K562 (cell line): Measurements from ENCODE around the gene PRKCE. TPM values are rescaled to one million over a fixed set of nuclear protein-coding genes. Genes with fewer than 3 reads are reported as not detected.

ENCODE experiments used
- ARHGAP35 ChIP-seq: fragments of 450-650 bp; IDR thresholded peaks from 2 replicates; pipeline ENCODE4 v1.6.1; 2018; ENCODE audit not compliant: partially characterized antibody
- CHD4 ChIP-seq: fragments of 200-600 bp; sonication (generic); IDR thresholded peaks from 3 replicates; pipeline ENCODE4 v1.6.1; 2012; ENCODE audit warnings: low read depth, mild to moderate bottlenecking, mixed read lengths, low read length, inconsistent platforms; ENCODE audit not compliant: insufficient read depth, insufficient replicate concordance, poor library complexity, severe bottlenecking
- HEY1 ChIP-seq: fragments of 250-450 bp; sonication (Bioruptor Pico); IDR thresholded peaks from 2 replicates; pipeline ENCODE4 v1.5.0; 2020; ENCODE audit warnings: mild to moderate bottlenecking, moderate library complexity, borderline replicate concordance
- HLTF ChIP-seq: fragments of 450-650 bp; IDR thresholded peaks from 2 replicates; pipeline ENCODE4 v1.6.1; 2016
- MTA1 ChIP-seq: fragments of 450-650 bp; IDR thresholded peaks from 2 replicates; pipeline ENCODE4 v1.6.1; 2017; ENCODE audit warnings: borderline replicate concordance
- SNIP1 ChIP-seq: fragments of 450-650 bp; IDR thresholded peaks from 2 replicates; pipeline ENCODE4 v1.7.1; 2017; ENCODE audit warnings: low read depth, mild to moderate bottlenecking
- polyA plus RNA-seq, 8 experiments: library from polyadenylated mRNA; depleted of rRNA in 4 of 8; stranded (reverse) in 5 of 8; unstranded in 3 of 8; fragments of >200 nt; fragmentation: Nextera tagmentation in 2 of 8; fragmentation: Illumina TruSeq in 1 of 8; extraction: Ambion mirVana in 2 of 8; extraction: Trizol in 1 of 8; gene quantifications; 2 replicates each; pipeline versions ENCODE4 v1.2.1 to v1.2.3, GENCODE V29; 2011 to 2014; ENCODE audit warnings: inconsistent platforms in 1 of 8, missing spikeins in 1 of 8
- total RNA-seq, 7 experiments: library from RNA; depleted of rRNA in 6 of 7; stranded (reverse); fragments of >200 nt in 6 of 7; fragmentation: Illumina TruSeq in 2 of 7; extraction: Trizol in 2 of 7; gene quantifications; 2 replicates each; pipeline versions ENCODE4 v1.2.1 to v1.2.3, GENCODE V29; 2011 to 2021; ENCODE audit warnings: low replicate concordance in 1 of 7
- TF ChIP-seq, protein P1 (sequence below): sonication (generic); formaldehyde crosslinking; IDR thresholded peaks from 2 replicates; pipeline ENCODE4 v1.8.0; 2022; ENCODE audit warnings: mild to moderate bottlenecking, missing genetic modification reagents, borderline replicate concordance
- TF ChIP-seq, protein P2 (sequence below): sonication (generic); formaldehyde crosslinking; IDR thresholded peaks from 2 replicates; pipeline ENCODE4 v1.8.1; 2023; ENCODE audit warnings: missing genetic modification reagents, mild to moderate bottlenecking, borderline replicate concordance
- TF ChIP-seq, protein P3 (sequence below): fragments of 450-650 bp; IDR thresholded peaks from 2 replicates; pipeline ENCODE4 v1.6.1; 2016; ENCODE audit warnings: missing biosample characterization, missing genetic modification characterization
- TF ChIP-seq, protein P4 (sequence below): fragments of 250-450 bp; sonication (Bioruptor Pico); IDR thresholded peaks from 2 replicates; pipeline ENCODE4 v1.6.1; 2021; ENCODE audit warnings: mild to moderate bottlenecking
- TF ChIP-seq, protein P5 (sequence below): sonication (generic); formaldehyde crosslinking; IDR thresholded peaks from 2 replicates; pipeline ENCODE4 v1.8.0; 2022; ENCODE audit warnings: mild to moderate bottlenecking, missing genetic modification reagents

Gene PRKCE
- total and polyA plus RNA-seq, 9 of the 15 experiments (the other 6 are each of a cell fraction or from before 2014, with no cell fraction given) = 0.06 to 1.0 (median 0.22) TPM; not detected in 1

DNA sequence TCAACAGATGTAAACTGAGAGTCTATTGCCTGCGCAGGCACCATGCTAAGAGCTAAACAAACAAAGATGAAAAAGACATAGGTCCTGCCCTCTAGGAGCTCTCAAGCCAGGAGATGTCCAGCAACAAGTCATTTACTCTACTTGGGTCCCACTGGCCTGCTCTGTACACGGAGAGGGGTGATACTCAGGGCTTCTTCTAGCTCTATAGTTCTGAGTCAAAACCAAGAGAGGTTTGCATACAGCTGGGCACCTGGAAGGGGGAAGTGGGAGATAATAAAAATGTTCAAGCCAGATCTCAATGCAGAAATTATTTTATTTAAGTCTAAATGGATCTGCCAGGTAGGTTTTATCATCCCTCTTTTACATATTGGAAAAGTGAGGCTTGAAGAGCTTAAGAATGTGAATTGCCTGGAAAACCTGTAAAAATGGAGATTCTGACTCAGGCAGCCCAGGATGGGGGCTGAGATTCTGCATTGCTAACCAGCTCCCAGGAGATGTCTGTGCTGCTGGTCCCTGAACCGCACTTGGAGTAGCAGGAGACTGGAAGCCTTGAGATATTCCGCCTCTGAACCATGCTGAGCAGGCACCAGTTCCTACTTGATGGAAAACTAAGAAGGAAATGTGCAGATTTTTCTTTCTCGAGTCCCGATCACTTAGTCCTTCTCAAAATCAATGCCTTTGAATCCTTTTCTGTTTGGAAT is 201.1 kb downstream of the PRKCE start (continued):
- TF ChIP-seq, protein P1, sequence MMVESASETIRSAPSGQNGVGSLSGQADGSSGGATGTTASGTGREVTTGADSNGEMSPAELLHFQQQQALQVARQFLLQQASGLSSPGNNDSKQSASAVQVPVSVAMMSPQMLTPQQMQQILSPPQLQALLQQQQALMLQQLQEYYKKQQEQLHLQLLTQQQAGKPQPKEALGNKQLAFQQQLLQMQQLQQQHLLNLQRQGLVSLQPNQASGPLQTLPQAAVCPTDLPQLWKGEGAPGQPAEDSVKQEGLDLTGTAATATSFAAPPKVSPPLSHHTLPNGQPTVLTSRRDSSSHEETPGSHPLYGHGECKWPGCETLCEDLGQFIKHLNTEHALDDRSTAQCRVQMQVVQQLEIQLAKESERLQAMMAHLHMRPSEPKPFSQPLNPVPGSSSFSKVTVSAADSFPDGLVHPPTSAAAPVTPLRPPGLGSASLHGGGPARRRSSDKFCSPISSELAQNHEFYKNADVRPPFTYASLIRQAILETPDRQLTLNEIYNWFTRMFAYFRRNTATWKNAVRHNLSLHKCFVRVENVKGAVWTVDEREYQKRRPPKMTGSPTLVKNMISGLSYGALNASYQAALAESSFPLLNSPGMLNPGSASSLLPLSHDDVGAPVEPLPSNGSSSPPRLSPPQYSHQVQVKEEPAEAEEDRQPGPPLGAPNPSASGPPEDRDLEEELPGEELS (CRISPR knock-in tag) = no peak
- TF ChIP-seq, protein P2, sequence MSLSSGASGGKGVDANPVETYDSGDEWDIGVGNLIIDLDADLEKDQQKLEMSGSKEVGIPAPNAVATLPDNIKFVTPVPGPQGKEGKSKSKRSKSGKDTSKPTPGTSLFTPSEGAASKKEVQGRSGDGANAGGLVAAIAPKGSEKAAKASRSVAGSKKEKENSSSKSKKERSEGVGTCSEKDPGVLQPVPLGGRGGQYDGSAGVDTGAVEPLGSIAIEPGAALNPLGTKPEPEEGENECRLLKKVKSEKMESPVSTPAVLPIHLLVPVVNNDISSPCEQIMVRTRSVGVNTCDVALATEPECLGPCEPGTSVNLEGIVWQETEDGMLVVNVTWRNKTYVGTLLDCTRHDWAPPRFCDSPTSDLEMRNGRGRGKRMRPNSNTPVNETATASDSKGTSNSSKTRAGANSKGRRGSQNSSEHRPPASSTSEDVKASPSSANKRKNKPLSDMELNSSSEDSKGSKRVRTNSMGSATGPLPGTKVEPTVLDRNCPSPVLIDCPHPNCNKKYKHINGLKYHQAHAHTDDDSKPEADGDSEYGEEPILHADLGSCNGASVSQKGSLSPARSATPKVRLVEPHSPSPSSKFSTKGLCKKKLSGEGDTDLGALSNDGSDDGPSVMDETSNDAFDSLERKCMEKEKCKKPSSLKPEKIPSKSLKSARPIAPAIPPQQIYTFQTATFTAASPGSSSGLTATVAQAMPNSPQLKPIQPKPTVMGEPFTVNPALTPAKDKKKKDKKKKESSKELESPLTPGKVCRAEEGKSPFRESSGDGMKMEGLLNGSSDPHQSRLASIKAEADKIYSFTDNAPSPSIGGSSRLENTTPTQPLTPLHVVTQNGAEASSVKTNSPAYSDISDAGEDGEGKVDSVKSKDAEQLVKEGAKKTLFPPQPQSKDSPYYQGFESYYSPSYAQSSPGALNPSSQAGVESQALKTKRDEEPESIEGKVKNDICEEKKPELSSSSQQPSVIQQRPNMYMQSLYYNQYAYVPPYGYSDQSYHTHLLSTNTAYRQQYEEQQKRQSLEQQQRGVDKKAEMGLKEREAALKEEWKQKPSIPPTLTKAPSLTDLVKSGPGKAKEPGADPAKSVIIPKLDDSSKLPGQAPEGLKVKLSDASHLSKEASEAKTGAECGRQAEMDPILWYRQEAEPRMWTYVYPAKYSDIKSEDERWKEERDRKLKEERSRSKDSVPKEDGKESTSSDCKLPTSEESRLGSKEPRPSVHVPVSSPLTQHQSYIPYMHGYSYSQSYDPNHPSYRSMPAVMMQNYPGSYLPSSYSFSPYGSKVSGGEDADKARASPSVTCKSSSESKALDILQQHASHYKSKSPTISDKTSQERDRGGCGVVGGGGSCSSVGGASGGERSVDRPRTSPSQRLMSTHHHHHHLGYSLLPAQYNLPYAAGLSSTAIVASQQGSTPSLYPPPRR = no peak
- no peak for TF ChIP-seq SNIP1
- TF ChIP-seq, protein P3, sequence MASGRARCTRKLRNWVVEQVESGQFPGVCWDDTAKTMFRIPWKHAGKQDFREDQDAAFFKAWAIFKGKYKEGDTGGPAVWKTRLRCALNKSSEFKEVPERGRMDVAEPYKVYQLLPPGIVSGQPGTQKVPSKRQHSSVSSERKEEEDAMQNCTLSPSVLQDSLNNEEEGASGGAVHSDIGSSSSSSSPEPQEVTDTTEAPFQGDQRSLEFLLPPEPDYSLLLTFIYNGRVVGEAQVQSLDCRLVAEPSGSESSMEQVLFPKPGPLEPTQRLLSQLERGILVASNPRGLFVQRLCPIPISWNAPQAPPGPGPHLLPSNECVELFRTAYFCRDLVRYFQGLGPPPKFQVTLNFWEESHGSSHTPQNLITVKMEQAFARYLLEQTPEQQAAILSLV (tag) = no peak
- no peak for TF ChIP-seq HLTF
- TF ChIP-seq, protein P4, sequence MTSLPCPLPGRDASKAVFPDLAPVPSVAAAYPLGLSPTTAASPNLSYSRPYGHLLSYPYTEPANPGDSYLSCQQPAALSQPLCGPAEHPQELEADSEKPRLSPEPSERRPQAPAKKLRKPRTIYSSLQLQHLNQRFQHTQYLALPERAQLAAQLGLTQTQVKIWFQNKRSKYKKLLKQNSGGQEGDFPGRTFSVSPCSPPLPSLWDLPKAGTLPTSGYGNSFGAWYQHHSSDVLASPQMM (CRISPR knock-in tag) = no peak
- TF ChIP-seq ARHGAP35 = no peak
- TF ChIP-seq CHD4 = no peak
- TF ChIP-seq HEY1 = no peak
- TF ChIP-seq, protein P5, sequence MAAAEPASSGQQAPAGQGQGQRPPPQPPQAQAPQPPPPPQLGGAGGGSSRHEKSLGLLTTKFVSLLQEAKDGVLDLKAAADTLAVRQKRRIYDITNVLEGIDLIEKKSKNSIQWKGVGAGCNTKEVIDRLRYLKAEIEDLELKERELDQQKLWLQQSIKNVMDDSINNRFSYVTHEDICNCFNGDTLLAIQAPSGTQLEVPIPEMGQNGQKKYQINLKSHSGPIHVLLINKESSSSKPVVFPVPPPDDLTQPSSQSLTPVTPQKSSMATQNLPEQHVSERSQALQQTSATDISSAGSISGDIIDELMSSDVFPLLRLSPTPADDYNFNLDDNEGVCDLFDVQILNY (CRISPR knock-in tag) = no peak
- TF ChIP-seq MTA1 = no peak
